Islet precursor cell (in vitro differentiated cells): ENCODE results near the gene TRPM4.
A peak's percentile ranks its signal among the peaks of the same experiment; 100 is the strongest.
"Not testable (repeated sequence)": the region's sequence is repeated elsewhere in the genome, so short reads cannot be mapped to it uniquely, and the experiment has no call there.

ENCODE experiments used
- DNase-seq: peaks from one replicate; pipeline ENCODE4 v3.0.0-alpha.2; 2018

TRPM4 gene

GRCh38 chr19:49157445-49158224 is at the start of gene TRPM4:
TRPM4 (plus strand) TSS chr19:49157792; CDS start chr19:49157867, 75 bp downstream.
- peak; percentile 97 for DNase-seq

GRCh38 chr19:49109051-49109450 is 48.5 kb upstream of the TRPM4 start:
- DNase-seq: no peak

- no peak for DNase-seq
Measured at GRCh38 chr19:49109569-49110233, 47.9 kb upstream of the TRPM4 start.

GRCh38 chr19:49110567-49110966 is 47.0 kb upstream of the TRPM4 start:
- DNase-seq: no peak

GRCh38 chr19:49111218-49111998 is 46.2 kb upstream of the TRPM4 start:
- no peak for DNase-seq

- peak; percentile 92 for DNase-seq
Measured at GRCh38 chr19:49113762-49114629, 43.6 kb upstream of the TRPM4 start, which contains the start of gene LIN7B. LIN7B (plus strand) TSS chr19:49114370; CDS start chr19:49114405, 35 bp downstream.

GRCh38 chr19:49114630-49115363 is 42.8 kb upstream of the TRPM4 start:
- peak; percentile 82 for DNase-seq

- no peak for DNase-seq
Measured at GRCh38 chr19:49116544-49116943, 41.0 kb upstream of the TRPM4 start.

- DNase-seq: no peak
Measured at GRCh38 chr19:49117677-49118564, 39.7 kb upstream of the TRPM4 start.

GRCh38 chr19:49118565-49119410 is 38.8 kb upstream of the TRPM4 start, which contains the start of gene C19orf73:
C19orf73 (minus strand) TSS chr19:49119143; CDS start chr19:49119022, 121 bp downstream.
- DNase-seq: peak; percentile 96

GRCh38 chr19:49119411-49120324 is 37.9 kb upstream of the TRPM4 start, which contains the start of gene PPFIA3:
PPFIA3 (plus strand) TSS chr19:49119544; CDS start chr19:49127874, 8,330 bp downstream.
- peak; percentile 91 for DNase-seq

- no peak for DNase-seq
Measured at GRCh38 chr19:49120325-49120683, 37.3 kb upstream of the TRPM4 start.

GRCh38 chr19:49120868-49121267 is 36.7 kb upstream of the TRPM4 start:
- no peak for DNase-seq

- not testable (repeated sequence) for DNase-seq
Measured at GRCh38 chr19:49121841-49122240, 35.8 kb upstream of the TRPM4 start.

GRCh38 chr19:49123285-49123684 is 34.3 kb upstream of the TRPM4 start:
- not testable (repeated sequence) for DNase-seq

GRCh38 chr19:49125025-49125731 is 32.4 kb upstream of the TRPM4 start:
- peak; percentile 80 for DNase-seq

- no peak for DNase-seq
Measured at GRCh38 chr19:49126575-49126974, 31.0 kb upstream of the TRPM4 start.

- DNase-seq: not testable (repeated sequence)
Measured at GRCh38 chr19:49127225-49127624, 30.4 kb upstream of the TRPM4 start.
